Vagina (tissue), 2 donors: ENCODE data around the gene ZNF428.

Source experiments
- CTCF ChIP-seq, 3 experiments: fragments of 450-650 bp in 2 of 3; fragments of 200-600 bp in 1 of 3; sonication (generic) in 1 of 3; IDR thresholded peaks; one replicate each; pipeline ENCODE4 v1.5.1; 2017 to 2019; ENCODE audit warnings: antibody characterized with exemption in 3 of 3, mild to moderate bottlenecking in 2 of 3, moderate library complexity in 2 of 3
- POLR2AphosphoS5 ChIP-seq, 2 donors: sonication (generic); formaldehyde crosslinking; IDR thresholded peaks; one replicate each; pipeline ENCODE4 v1.9.0; 2017; ENCODE audit warnings: antibody characterized with exemption in 2 of 2, mild to moderate bottlenecking in 2 of 2, low read depth in 1 of 2; ENCODE audit not compliant: insufficient read depth in 1 of 2

DNA sequence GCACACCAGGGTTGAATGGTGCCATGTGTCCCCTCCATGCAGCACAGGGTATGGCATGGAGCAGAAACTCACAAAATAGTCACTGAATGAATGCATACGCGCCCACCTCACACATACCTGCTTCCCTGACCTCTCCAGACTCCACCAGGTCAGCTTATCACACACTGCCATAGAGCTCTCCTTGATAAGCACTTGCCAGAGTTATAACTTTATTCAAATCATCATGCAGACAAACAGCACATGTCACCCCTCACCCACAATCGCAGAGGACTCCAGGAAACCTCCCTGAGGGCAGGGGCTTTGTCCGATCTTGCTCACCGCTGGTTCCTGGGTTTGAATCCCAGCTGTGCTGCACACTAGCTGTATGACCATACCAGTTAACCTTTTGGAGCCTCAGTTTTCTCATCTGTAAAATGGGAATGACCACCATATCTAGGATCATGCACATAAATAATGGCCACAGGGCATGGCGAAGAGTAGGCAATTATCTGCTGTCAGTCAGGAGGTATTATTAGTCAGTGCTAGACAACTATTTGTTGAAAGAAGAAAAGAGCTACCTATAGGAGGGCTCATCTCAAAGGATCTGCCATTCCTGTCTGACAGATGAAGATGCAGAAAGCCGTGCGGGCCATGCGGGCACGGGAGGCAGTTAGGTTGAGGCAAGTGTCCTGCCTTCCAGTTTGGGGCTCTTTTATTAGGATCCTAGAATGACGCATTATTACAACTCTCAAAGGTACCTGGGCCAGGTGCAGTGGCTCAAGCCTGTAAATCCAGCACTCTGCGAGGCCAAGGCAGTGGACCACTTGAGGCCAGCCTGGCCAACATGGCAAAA lies 58.1 kb downstream of the ZNF428 start:
- TF ChIP-seq CTCF (IDR thresholded peaks at IDR 0.05): no peak
- no peak for TF ChIP-seq POLR2AphosphoS5 (IDR thresholded peaks at IDR 0.05; ENCODE audit: insufficient read depth in 1 of 2, low read depth in 1 of 2)
